GM23248 (cell line): ENCODE results near the gene ETDA. TPM values are rescaled to one million over a fixed set of nuclear protein-coding genes. Genes with fewer than 3 reads are reported as not detected.
"Not testable (repeated sequence)": the region's sequence is repeated elsewhere in the genome, so short reads cannot be mapped to it uniquely, and the experiment has no call there.

Experiments
- DNase-seq: peaks from one replicate; pipeline ENCODE4 v3.0.0-alpha.2; 2015
- H2AFZ ChIP-seq: fragments of 200-600 bp; sonication (generic); 2 replicates; pipeline ENCODE4 v1.6.1; 2016; ENCODE audit warnings: antibody characterized with exemption
- H3F3A ChIP-seq: fragments of 200-600 bp; sonication (generic); 2 replicates; pipeline ENCODE4 v1.6.1; 2016; ENCODE audit warnings: mild to moderate bottlenecking, antibody characterized with exemption, mixed run types; ENCODE audit not compliant: insufficient read depth
- H3K27ac ChIP-seq: fragments of 200-600 bp; sonication (generic); 2 replicates; pipeline ENCODE4 v1.5.1; 2016; ENCODE audit warnings: mild to moderate bottlenecking
- H3K27me3 ChIP-seq: fragments of 200-600 bp; sonication (generic); replicated peaks from 2 replicates; pipeline ENCODE4 v1.6.1; 2016; ENCODE audit warnings: mild to moderate bottlenecking; ENCODE audit not compliant: insufficient read depth
- H3K36me3 ChIP-seq: fragments of 200-600 bp; sonication (generic); 2 replicates; pipeline ENCODE4 v1.6.1; 2016; ENCODE audit warnings: low read depth, mild to moderate bottlenecking
- H3K4me1 ChIP-seq: fragments of 200-600 bp; sonication (generic); 2 replicates; pipeline ENCODE4 v1.6.1; 2016; ENCODE audit warnings: mild to moderate bottlenecking; ENCODE audit not compliant: insufficient read depth
- H3K4me2 ChIP-seq: fragments of 200-600 bp; sonication (generic); one replicate; pipeline ENCODE4 v1.6.1; 2016; ENCODE audit warnings: mild to moderate bottlenecking; ENCODE audit not compliant: unreplicated experiment
- H3K4me3 ChIP-seq: fragments of 200-600 bp; sonication (generic); 2 replicates; pipeline ENCODE4 v1.5.1; 2016; ENCODE audit warnings: mild to moderate bottlenecking
- H3K79me2 ChIP-seq: fragments of 200-600 bp; sonication (generic); 2 replicates; pipeline ENCODE4 v1.6.1; 2016; ENCODE audit warnings: mild to moderate bottlenecking; ENCODE audit not compliant: insufficient read depth
- H3K9ac ChIP-seq: fragments of 200-600 bp; sonication (generic); 2 replicates; pipeline ENCODE4 v1.6.1; 2016; ENCODE audit warnings: mild to moderate bottlenecking
- H3K9me2 ChIP-seq: fragments of 200-600 bp; sonication (generic); 2 replicates; pipeline ENCODE4 v1.6.1; 2016; ENCODE audit warnings: mixed run types, mild to moderate bottlenecking, moderate library complexity; ENCODE audit not compliant: insufficient read depth
- H3K9me3 ChIP-seq: fragments of 200-600 bp; sonication (generic); one replicate; pipeline ENCODE4 v1.6.1; 2017; ENCODE audit warnings: low read depth
- H4K20me1 ChIP-seq: fragments of 200-600 bp; sonication (generic); 2 replicates; pipeline ENCODE4 v1.6.0; 2016; ENCODE audit not compliant: insufficient read depth
- EZH2 ChIP-seq: fragments of 200-600 bp; sonication (generic); IDR thresholded peaks from 2 replicates; pipeline ENCODE4 v1.6.1; 2018; ENCODE audit warnings: antibody characterized with exemption, mild to moderate bottlenecking; ENCODE audit not compliant: insufficient read depth, poor library complexity, severe bottlenecking
- EZH2phosphoT487 ChIP-seq: fragments of 200-600 bp; sonication (generic); IDR thresholded peaks from 2 replicates; pipeline ENCODE4 v1.6.1; 2018; ENCODE audit warnings: antibody characterized with exemption, moderate library complexity, mild to moderate bottlenecking, low read depth; ENCODE audit not compliant: insufficient read depth
- WGBS, 2 experiments: methylation state at CpG; one replicate each; pipeline ENCODE4 v1.1.6; 2015 to 2017; ENCODE audit warnings: low lambda C conversion rate in 2 of 2, low coverage in 1 of 2; ENCODE audit errors: missing lambda C conversion rate in 2 of 2; 5-methylcytosine and 5-hydroxymethylcytosine counted together
- in situ Hi-C: fragments of 300-500 bp; cut with MboI; formaldehyde crosslinking; loops from 2 replicates; pipeline ENCODE4 v1.15.0; 2020
- polyA plus RNA-seq: library from polyadenylated mRNA; unstranded; fragments of >200 nt; fragmentation: Nextera tagmentation; extraction: Ambion mirVana; gene quantifications from 2 replicates; pipeline ENCODE4 v1.2.1, GENCODE V29; 2016
- total RNA-seq: library from RNA; depleted of rRNA; stranded (reverse); fragments of >200 nt; shearing (Covaris generic); gene quantifications from 2 replicates; pipeline ENCODE4 v1.2.3, GENCODE V29; 2014

Gene ETDA
- total and polyA plus RNA-seq, 2 experiments from 2014 or later = not detected

DNA sequence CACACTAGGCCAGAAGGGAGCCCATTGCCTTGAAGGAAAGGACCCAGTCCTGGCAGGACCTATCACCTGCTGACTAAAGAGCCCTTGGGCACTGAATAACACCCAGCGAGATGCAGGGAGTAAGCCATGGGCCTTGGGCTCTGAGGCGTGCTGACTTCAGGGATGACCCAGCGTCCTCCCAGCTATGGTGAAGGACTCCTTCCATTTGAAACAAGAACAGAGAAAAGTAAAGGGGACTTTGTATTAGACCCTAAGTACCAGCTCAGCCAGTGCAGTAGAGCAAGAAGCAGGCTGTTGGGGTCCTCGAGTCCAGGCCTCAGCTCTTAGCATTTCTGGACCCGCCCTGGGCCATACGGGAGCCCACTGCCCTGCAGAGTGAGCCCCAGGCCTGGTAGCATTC is 5.1 kb downstream of the ETDA start:
- Histone ChIP-seq H3F3A (no peaks in the 10 kb centered on the region), H3K9me3 (no peaks in the 10 kb centered on the region), H2AFZ (no peak overlapping the region), H4K20me1 (no peaks in the 10 kb centered on the region), H3K27me3 (no peaks in the 10 kb centered on the region), H3K9me2 (no peaks in the 10 kb centered on the region), H3K9ac (no peak overlapping the region), H3K79me2 (no peaks in the 10 kb centered on the region), H3K4me1 (no peaks in the 10 kb centered on the region), H3K4me2 (no peak overlapping the region), H3K4me3 (no peak overlapping the region), H3K36me3 (no peaks in the 10 kb centered on the region), H3K27ac (no peak overlapping the region)
- DNase-seq = no peak
- in situ Hi-C loops = no loop called here
- TF ChIP-seq EZH2phosphoT487 (no peak), EZH2 (no peak)
- 46 to 65% methylated on average over 4 of the region's 6 CpGs for WGBS, 2 experiments

DNA sequence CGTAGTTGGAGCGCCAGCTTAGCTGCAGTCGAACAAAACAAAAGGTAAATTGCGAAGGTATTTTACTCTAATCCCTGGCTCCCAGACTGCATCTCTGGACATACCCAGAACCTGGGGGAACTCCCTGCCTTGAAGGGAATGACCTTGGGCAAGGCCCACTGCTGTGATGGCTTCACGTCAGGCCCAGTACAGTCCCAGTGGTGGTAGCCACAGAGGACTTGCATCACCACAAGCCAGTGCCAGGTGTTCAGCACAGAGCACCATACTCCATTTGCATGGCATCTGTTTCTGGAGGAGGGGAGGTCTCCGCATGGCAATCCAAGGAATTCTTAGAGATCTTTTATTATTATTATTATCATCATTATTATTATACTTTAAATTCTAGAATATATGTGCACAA is 5.6 kb downstream of the ETDA start:
- DNase-seq = no peak
- H3K36me3 ChIP-seq = no peaks in the 10 kb centered on the region
- no peaks in the 10 kb centered on the region for H3F3A ChIP-seq
- no peak overlapping the region for H3K4me3 ChIP-seq
- no peak overlapping the region for H3K27ac ChIP-seq
- 68 to 69% methylated on average over 4 to 6 of the region's 6 CpGs for WGBS, 2 experiments
- H3K79me2 ChIP-seq = no peaks in the 10 kb centered on the region
- no peak overlapping the region for H3K4me2 ChIP-seq
- no peak overlapping the region for H3K9ac ChIP-seq
- no peaks in the 10 kb centered on the region for H3K27me3 ChIP-seq
- TF ChIP-seq EZH2phosphoT487 (no peak), EZH2 (no peak)
- no peaks in the 10 kb centered on the region for H3K4me1 ChIP-seq
- H4K20me1 ChIP-seq = no peaks in the 10 kb centered on the region
- no peaks in the 10 kb centered on the region for H3K9me2 ChIP-seq
- H2AFZ ChIP-seq = no peak overlapping the region
- no peaks in the 10 kb centered on the region for H3K9me3 ChIP-seq
- in situ Hi-C loops = no loop called here

DNA sequence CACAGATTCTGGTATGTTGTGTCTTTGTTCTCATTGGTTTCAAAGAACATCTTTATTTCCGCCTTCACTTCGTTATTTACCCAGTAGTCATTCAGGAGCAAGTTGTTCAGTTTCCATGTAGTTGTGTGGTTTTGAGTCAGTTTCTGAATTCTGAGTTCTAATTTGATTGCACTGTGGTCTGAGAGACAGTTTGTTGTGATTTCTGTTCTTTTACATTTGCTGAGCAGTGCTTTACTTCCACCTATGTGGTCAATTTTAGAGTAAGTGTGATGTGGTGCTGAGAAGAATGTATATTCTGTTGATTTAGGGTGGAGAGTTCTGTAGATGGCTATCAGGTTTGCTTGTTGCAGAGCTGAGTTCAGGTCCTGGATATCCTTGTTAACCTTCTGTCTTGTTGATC is 9.1 kb downstream of the ETDA start:
- H3K9ac ChIP-seq, H4K20me1 ChIP-seq, H3F3A ChIP-seq, H3K9me3 ChIP-seq, H3K4me3 ChIP-seq, H3K27me3 ChIP-seq, H3K27ac ChIP-seq, H2AFZ ChIP-seq, H3K4me2 ChIP-seq, DNase-seq, in situ Hi-C loops, H3K9me2 ChIP-seq, H3K79me2 ChIP-seq, H3K4me1 ChIP-seq, H3K36me3 ChIP-seq: not testable (repeated sequence)
- 70 to 86% methylated on average over 2 of the region's 2 CpGs for WGBS, 2 experiments

DNA sequence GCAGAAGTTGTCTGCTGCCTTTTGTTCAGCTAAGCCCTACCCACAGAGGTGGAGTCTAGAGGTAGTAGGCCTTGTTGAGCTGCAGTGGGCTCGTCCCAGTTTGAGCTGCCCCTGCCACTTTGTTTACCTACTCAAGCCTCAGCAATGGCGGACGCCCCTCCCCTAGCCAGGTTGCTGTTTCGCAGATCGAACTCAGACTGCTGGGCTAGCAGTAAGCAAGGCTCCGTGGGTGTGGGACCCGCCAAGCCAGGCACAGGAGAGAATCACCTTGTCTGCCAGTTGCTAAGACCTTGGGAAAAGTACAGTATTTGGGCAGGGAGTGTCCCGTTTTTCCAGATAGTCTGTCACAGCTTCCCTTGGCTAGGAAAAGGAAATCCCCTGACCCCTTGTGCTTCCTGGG is 11.5 kb downstream of the ETDA start:
- not testable (repeated sequence) for H3K36me3 ChIP-seq

DNA sequence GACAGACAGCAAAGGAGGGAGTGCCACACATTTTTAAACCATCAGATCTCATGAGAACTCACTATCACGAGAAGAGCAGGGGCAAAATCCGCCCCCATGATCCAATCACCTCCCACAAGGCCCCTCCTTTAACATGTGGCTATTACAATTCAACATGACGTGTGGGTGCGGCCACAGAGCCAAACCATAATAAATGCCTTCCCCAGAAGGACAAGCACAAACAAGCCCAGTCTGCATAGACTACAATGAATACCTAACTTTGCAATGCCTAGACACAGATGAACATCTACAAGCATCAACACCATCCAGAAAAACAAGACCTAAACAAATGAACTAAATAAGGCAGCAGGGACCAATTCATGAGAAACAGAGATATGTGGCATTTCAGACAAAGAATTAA is 12.3 kb downstream of the ETDA start:
- no peaks in the 10 kb centered on the region for H3K36me3 ChIP-seq
- H3K9me2 ChIP-seq = no peaks in the 10 kb centered on the region
- H3F3A ChIP-seq = no peaks in the 10 kb centered on the region
- H3K27ac ChIP-seq = no peak overlapping the region
- no peak overlapping the region for H3K4me3 ChIP-seq
- no peaks in the 10 kb centered on the region for H4K20me1 ChIP-seq
- H3K9ac ChIP-seq = no peak overlapping the region
- no peaks in the 10 kb centered on the region for H3K27me3 ChIP-seq
- in situ Hi-C loops = no loop called here
- no peak for TF ChIP-seq EZH2phosphoT487
- TF ChIP-seq EZH2 = no peak
- H3K79me2 ChIP-seq = no peaks in the 10 kb centered on the region
- WGBS, 2 experiments = 27 to 32% methylated on average over 4 of the region's 4 CpGs
- H2AFZ ChIP-seq = no peak overlapping the region
- DNase-seq = no peak
- no peak overlapping the region for H3K4me2 ChIP-seq
- H3K4me1 ChIP-seq = no peaks in the 10 kb centered on the region
- no peaks in the 10 kb centered on the region for H3K9me3 ChIP-seq

More for the DNA sequence above, 11.5 kb downstream of the ETDA start:
- H3K79me2 ChIP-seq, DNase-seq, H3K9me3 ChIP-seq, H3K27ac ChIP-seq, H3K9ac ChIP-seq, H4K20me1 ChIP-seq, H3K9me2 ChIP-seq, H3K27me3 ChIP-seq, H3K4me2 ChIP-seq, in situ Hi-C loops, H3F3A ChIP-seq, H2AFZ ChIP-seq, H3K4me3 ChIP-seq, H3K4me1 ChIP-seq: not testable (repeated sequence)
- 41 to 50% methylated on average over 7 of the region's 8 CpGs for WGBS, 2 experiments
